ENCODE results near the gene QKI.

QKI gene

GRCh38 chr6:163490826-163491577 lies 76.5 kb downstream of the QKI start:
- DNase-seq = no peak

- no peak for DNase-seq
Measured at GRCh38 chr6:163491737-163492300, 77.3 kb downstream of the QKI start.

DNA sequence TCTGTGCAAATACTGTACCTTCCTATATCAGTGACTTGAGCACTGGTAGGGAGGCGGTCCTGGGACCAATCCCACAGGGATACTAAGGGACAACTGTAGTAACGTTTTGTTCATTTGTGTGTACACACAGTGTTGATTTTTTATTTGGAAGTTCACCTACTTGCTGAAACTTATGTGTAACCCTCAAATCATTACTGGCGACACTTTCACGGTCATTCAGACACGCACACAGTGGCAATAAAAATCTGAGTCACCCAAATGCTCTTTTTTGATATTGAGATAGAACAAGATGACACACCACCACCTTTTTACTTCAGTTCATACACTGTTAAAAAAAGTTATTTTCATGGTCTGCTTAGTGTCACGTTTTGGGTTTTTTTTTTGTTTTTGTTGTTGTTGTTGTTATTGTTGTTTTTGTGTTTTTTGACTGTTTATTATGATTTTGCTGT lies 79.8 kb downstream of the QKI start:
- no peak for DNase-seq

- DNase-seq = no peak
Measured at GRCh38 chr6:163496205-163496604, 81.7 kb downstream of the QKI start.

- DNase-seq = no peak
Measured at GRCh38 chr6:163500105-163500504, 85.6 kb downstream of the QKI start.

DNA sequence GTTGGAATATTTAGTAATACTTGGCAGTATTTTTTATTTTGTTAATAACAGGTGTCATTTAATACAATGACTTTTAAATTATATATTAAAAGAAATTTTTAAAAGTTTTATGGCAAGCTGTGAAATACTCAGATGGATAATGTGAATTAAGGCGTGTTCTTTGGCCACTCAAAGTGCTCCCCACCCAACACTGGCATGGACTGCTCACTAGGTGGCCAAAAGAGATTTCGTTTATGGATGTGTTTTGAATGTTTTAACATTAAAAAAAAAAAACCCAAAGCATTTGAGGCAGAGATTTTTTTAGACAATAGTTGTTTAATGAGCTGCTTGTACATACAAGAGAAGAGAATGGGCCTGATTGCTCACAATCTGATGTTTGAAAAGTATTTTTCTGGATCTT lies 86.5 kb downstream of the QKI start:
- no peak for DNase-seq

GRCh38 chr6:163501439-163501838 lies 86.9 kb downstream of the QKI start:
- no peak for DNase-seq

GRCh38 chr6:163504984-163505640 lies 90.6 kb downstream of the QKI start:
- no peak for DNase-seq

GRCh38 chr6:163507965-163508364 lies 93.4 kb downstream of the QKI start:
- no peak for DNase-seq

DNA sequence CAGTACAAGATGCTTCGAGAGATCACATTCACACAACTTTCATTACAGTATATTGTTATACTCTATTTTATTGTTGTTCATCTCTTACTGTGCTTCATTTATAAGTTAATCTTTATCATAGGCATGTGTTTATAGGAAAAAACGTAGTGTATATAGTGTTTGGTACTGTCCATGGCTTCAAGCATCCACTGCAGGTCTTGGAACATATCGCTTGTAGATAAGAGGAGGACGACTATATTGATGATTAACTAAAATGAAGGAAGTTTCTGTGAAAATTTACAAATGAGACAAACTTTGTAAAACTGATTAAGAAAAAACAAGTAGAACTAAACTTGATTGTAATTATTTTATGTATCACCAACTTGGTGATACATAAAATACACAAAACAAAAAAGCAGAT lies 98.5 kb downstream of the QKI start:
- no peak for DNase-seq

DNA sequence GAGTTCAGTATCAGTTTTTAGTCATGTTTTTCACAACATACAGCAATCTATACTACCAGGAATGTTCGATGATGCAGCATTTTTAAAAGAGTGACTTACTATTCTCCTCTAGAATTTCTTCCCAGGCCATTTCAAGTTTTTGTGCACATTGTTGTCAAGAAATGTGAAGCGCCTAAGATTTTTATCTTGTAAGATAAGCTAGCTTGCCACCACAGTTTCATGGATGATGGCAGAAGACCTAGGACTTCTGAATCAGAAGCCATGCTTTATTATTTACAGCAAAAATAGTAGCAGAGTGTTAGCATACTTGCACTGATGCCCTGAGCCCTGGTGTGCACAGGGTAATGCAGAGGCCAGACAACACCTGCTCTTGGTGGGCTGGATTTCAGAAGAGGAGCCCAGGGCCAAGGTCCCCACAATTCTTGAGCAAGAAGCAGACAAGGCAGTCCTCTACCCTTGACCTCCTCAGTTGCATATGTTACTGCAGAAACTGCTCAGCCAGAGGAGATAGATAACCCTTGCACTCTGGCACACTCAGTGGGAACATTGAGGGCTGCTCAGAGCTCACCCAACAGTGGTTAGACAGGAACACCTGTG lies 99.2 kb downstream of the QKI start:
- no peak for DNase-seq

DNA sequence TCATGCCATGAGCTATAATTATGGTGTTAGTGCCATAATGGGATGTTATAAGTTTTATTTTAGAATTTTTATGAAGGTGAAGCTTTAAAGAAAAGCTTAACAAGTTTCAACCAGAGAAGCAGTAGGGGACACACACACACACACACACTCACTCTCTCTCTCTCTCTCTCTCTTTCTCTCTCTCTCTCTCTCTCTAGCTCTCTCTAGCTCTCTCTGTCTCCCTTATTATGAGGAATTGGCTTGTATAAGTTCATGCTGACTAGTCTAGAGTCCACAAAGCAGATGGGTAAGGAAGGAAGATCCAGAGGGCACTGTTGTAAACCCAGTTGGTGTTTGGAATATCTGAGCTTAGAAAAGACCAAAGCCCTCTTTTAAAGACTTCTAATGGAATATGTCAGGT lies 102.4 kb downstream of the QKI start:
- DNase-seq = no peak

DNA sequence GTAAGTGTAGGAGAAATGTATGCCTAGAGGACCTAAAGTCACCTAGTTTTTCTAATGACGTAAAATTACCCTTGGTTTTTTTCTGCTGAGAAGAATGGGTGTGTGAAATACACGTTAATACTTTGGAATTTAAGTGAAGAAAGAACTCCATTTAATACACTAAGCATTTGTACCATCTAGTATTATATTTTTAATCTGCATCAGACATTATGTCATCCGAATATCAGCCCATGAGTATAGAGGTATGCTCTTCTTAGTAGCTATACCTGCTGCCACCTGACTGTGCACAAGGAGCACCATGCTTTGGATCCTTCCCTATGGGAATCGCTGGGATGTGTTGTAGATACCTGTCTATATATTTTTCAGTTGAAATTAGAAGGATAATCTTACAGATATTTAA lies 106.4 kb downstream of the QKI start:
- DNase-seq = no peak

GRCh38 chr6:163522033-163522432 lies 107.5 kb downstream of the QKI start:
- no peak for DNase-seq

DNA sequence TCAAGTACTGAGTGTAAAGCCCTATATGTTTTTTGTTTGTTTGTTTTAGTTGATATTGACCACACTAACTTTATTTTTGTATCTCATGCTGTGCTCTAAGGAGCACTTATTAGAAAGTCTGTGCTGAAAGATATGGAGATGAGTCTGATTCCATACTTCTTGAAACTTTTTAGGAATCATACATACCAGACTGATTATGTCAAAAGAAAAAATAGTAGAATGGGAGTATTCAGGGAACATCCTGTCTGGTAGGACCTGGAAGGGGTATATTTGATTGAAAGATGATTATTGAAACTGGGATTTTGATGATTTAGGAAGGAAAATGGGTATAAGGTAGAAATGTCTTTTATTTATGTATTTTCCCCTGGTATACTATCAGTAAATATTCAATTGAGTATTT lies 111.4 kb downstream of the QKI start:
- DNase-seq = no peak

GRCh38 chr6:163526346-163526745 lies 111.8 kb downstream of the QKI start:
- DNase-seq = no peak

DNA sequence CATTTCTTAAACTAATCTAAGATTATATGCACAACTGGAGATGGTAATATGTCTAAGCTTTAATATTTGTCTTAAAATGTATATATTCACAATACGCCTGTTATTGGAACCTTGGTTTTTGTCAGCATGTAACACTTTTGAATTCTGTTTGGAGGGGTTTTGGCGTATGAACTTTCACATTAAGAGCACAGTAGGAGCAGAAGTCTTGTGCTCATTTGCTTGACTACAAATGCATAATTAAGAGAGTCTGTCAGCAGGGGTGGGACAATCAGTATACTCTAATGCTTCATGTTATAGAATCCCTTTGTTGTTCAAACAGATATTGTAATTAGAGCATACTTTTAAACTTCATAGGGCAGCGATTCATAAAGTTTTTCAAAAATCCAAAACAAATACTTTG lies 112.8 kb downstream of the QKI start:
- no peak for DNase-seq

GRCh38 chr6:163529605-163530004 lies 115.1 kb downstream of the QKI start:
- no peak for DNase-seq

GRCh38 chr6:163530406-163530805 lies 115.9 kb downstream of the QKI start:
- no peak for DNase-seq

GRCh38 chr6:163531122-163531521 lies 116.6 kb downstream of the QKI start:
- no peak for DNase-seq

GRCh38 chr6:163532526-163533078 lies 118.1 kb downstream of the QKI start:
- no peak for DNase-seq

DNA sequence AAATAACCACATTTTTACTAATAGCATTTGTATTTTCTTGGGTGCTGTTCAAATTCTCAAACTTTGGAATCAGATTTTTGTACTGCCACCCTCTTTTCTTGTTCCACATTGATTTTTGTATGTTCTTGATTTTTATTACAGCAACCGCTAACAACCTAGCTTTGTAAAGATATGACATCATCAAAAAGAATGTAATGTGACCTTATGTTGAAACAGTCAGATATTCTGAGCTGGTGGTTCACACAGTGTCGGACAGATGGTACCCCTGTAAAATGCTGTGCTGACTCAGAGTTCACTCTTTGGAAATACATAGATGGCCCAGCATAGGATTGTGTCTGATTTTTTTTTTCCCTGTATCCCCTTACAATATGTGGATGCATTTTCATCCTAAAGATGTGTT lies 118.9 kb downstream of the QKI start:
- no peak for DNase-seq

DNA sequence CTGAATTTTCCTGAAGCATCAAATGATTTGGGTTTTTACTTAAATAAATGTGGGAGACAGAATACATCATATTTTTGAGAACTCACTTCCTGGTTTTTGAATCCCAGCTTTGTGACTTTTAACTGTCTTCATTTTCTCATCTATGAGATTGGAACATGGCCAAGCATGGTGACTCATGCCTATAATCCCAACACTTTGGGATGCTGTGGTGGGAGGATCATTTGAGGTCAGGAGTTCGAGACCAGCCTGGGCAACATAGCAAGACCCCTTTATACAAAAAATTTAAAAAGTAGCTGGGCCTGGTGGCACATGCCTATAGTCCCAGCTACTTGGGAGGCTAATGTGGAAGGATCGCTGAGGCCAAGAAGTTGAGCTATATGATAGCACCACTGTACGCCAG lies 122.3 kb downstream of the QKI start:
- peak; percentile 26 for DNase-seq

- no peak for DNase-seq
Measured at GRCh38 chr6:163538331-163538730, 123.8 kb downstream of the QKI start.
